Endothelial cell of umbilical vein (primary cell): ENCODE measurements around the gene DIP2C. TPM values are rescaled to one million over a fixed set of nuclear protein-coding genes. Genes with fewer than 3 reads are reported as not detected.

Experiments
- BruUV-seq: library from RNA; stranded (reverse); fragments of 400-500 nt; replicated peaks from 2 replicates; lab custom pipeline; 2021; lab: Mats Ljungman, UMichigan
- CTCF ChIA-PET: fragments of 300-600, 350-600 bp; sonication (Branson Sonifier 250); formaldehyde crosslinking; loops from one replicate; lab custom pipeline; 2021; ENCODE audit warnings: antibody characterized with exemption, inconsistent platforms; lab: Charles Lee
- POLR2A ChIA-PET: fragments of 300-600, 350-600 bp; sonication (Branson Sonifier 250); formaldehyde crosslinking; loops from one replicate; lab custom pipeline; 2021; ENCODE audit warnings: antibody characterized with exemption, inconsistent platforms; lab: Charles Lee
- DNase-seq: peaks from one replicate; pipeline ENCODE4 v3.0.0-alpha.2; 2011; ENCODE audit warnings: low read depth, low spot score
- FAIRE-seq: peaks from 2 replicates; lab custom pipeline; 2011; peaks lifted over from hg19 to GRCh38; lab: Jason Lieb, UNC
- H2AFZ ChIP-seq: 2 replicates; pipeline ENCODE4 v1.6.0; 2012; ENCODE audit warnings: low read depth, low read length, control low read depth, inconsistent platforms
- H3K27ac ChIP-seq: 2 replicates; pipeline ENCODE4 v1.5.1; 2011; ENCODE audit warnings: low read depth, mild to moderate bottlenecking, control low read depth, low read length, moderate library complexity; ENCODE audit not compliant: insufficient read depth
- H3K27me3 ChIP-seq, 2 experiments: 2 replicates each; pipeline versions ENCODE4 v1.6.0 to v1.6.1; 2011; ENCODE audit warnings: low read length in 2 of 2, mixed read lengths in 1 of 2; ENCODE audit not compliant: control insufficient read depth in 2 of 2, insufficient read depth in 2 of 2
- H3K36me3 ChIP-seq, 2 experiments: 2 replicates in 1 of 2; 3 replicates in 1 of 2; pipeline ENCODE4 v1.5.1; 2011; ENCODE audit warnings: low read length in 2 of 2, mild to moderate bottlenecking in 1 of 2, moderate library complexity in 1 of 2; ENCODE audit not compliant: control insufficient read depth in 2 of 2, insufficient read depth in 2 of 2; ENCODE audit errors: extremely low read depth in 1 of 2
- H3K4me1 ChIP-seq: 3 replicates; pipeline ENCODE4 v1.5.1; 2011; ENCODE audit warnings: mild to moderate bottlenecking, low read length; ENCODE audit not compliant: control insufficient read depth, insufficient read depth; ENCODE audit errors: extremely low read depth
- H3K4me2 ChIP-seq: 2 replicates; pipeline ENCODE4 v1.6.1; 2011; ENCODE audit warnings: low read length, control low read depth, mixed read lengths; ENCODE audit not compliant: insufficient read depth
- H3K4me3 ChIP-seq, 3 experiments: fragments of 200-600 bp in 1 of 3; sonication (generic), shearing (Covaris generic) in 1 of 3; replicated peaks in 1 of 3; 2 replicates each; pipeline ENCODE4 v1.5.1; 2011 to 2016; ENCODE audit warnings: control low read depth in 3 of 3, low read length in 3 of 3, mild to moderate bottlenecking in 2 of 3, inconsistent platforms in 1 of 3, low read depth in 1 of 3, moderate library complexity in 1 of 3; ENCODE audit not compliant: insufficient read depth in 1 of 3
- H3K79me2 ChIP-seq: 2 replicates; pipeline ENCODE4 v1.6.0; 2012; ENCODE audit warnings: low read length, inconsistent platforms; ENCODE audit not compliant: control insufficient read depth, insufficient read depth
- H3K9ac ChIP-seq: replicated peaks from 2 replicates; pipeline ENCODE3; 2011; ENCODE audit warnings: low read length, control low read depth; ENCODE audit not compliant: insufficient read depth; ENCODE audit errors: extremely low read depth
- H3K9me1 ChIP-seq: replicated peaks from 3 replicates; pipeline ENCODE4 v1.6.0; 2011; ENCODE audit warnings: mild to moderate bottlenecking, low read length; ENCODE audit not compliant: control insufficient read depth, insufficient read depth; ENCODE audit errors: extremely low read depth
- H3K9me3 ChIP-seq: replicated peaks from 2 replicates; pipeline ENCODE4 v1.5.1; 2012; ENCODE audit warnings: low read length, inconsistent platforms; ENCODE audit not compliant: control insufficient read depth, insufficient read depth
- H4K20me1 ChIP-seq: replicated peaks from 2 replicates; pipeline ENCODE3; 2011; ENCODE audit warnings: mild to moderate bottlenecking, low read length; ENCODE audit not compliant: control insufficient read depth, insufficient read depth; ENCODE audit errors: extremely low read depth
- EZH2 ChIP-seq: IDR thresholded peaks from 2 replicates; pipeline ENCODE4 v1.6.1; 2012; ENCODE audit warnings: borderline replicate concordance, low read depth, mild to moderate bottlenecking, moderate library complexity, low read length, inconsistent platforms; ENCODE audit not compliant: severe bottlenecking
- FOS ChIP-seq: IDR thresholded peaks from 2 replicates; pipeline ENCODE4 v1.6.1; 2011; ENCODE audit warnings: mild to moderate bottlenecking, low read length, moderate library complexity, borderline replicate concordance; ENCODE audit not compliant: insufficient read depth
- GATA2 ChIP-seq: IDR thresholded peaks from 2 replicates; pipeline ENCODE4 v1.7.0; 2011; ENCODE audit warnings: low read depth, mild to moderate bottlenecking, moderate library complexity, mixed read lengths, low read length; ENCODE audit not compliant: insufficient read length, insufficient read depth
- JUN ChIP-seq: IDR thresholded peaks from 2 replicates; pipeline ENCODE4 v1.6.1; 2011; ENCODE audit warnings: borderline replicate concordance, low read depth; ENCODE audit not compliant: insufficient read length, insufficient read depth
- MYC ChIP-seq: IDR thresholded peaks from one replicate; pipeline ENCODE4 v1.6.1; 2011; ENCODE audit warnings: mild to moderate bottlenecking, low read depth, low read length
- POLR2A ChIP-seq: IDR thresholded peaks from 2 replicates; pipeline ENCODE4 v1.6.1; 2012; ENCODE audit warnings: low read depth, mild to moderate bottlenecking, control low read depth, low read length
- POLR2AphosphoS5 ChIP-seq: IDR thresholded peaks from 2 replicates; pipeline ENCODE4 v1.6.1; 2012; ENCODE audit warnings: low read depth, mild to moderate bottlenecking, control low read depth, low read length, moderate library complexity; ENCODE audit not compliant: insufficient read depth
- dilution Hi-C: fragments of 300-500 bp; cut with MboI; formaldehyde crosslinking; loops from one replicate; pipeline ENCODE4 v1.15.0; 2019; ENCODE audit warnings: low sequenced_read_pairs; ENCODE audit not compliant: extremely low pct_ligation_motif_present
- intact Hi-C: fragments of 100-400 bp; cut with micrococcal nuclease; formaldehyde crosslinking; loops from one replicate; pipeline ENCODE4 v1.10.0; 2022
- polyA plus RNA-seq, 4 experiments: library from polyadenylated mRNA; depleted of rRNA in 3 of 4; stranded (reverse) in 3 of 4; unstranded in 1 of 4; fragments of >200 nt; gene quantifications; 2 replicates each; pipeline versions ENCODE4 v1.2.1 to v1.2.3, GENCODE V29; 2011 to 2012; ENCODE audit warnings: missing spikeins in 1 of 4
- total RNA-seq: library from RNA; stranded (reverse); gene quantifications from 2 replicates; pipeline ENCODE4 v1.2.3, GENCODE V29; 2021
- TF ChIP-seq, protein P1 (sequence below): IDR thresholded peaks from 2 replicates; pipeline ENCODE4 v1.6.1; 2011; ENCODE audit not compliant: insufficient read depth, insufficient read length
- TF ChIP-seq, protein P2 (sequence below), 2 donors: IDR thresholded peaks; 1 replicate in 1 of 2; 2 replicates in 1 of 2; pipeline ENCODE4 v1.5.1; 2011; ENCODE audit warnings: low read length in 2 of 2, mild to moderate bottlenecking in 2 of 2, moderate library complexity in 2 of 2, control low read depth in 1 of 2, inconsistent platforms in 1 of 2, low read depth in 1 of 2; ENCODE audit not compliant: insufficient read depth in 1 of 2; ENCODE audit errors: extremely low read depth in 1 of 2

The DIP2C gene
- total and polyA plus RNA-seq, 2 donors (not counting 3 experiments of a cell fraction or from before 2014, with no cell fraction given) = 3.6 to 10.7 TPM

GRCh38 chr10:369221-369683 is 320.2 kb downstream of the DIP2C start:
- no peak overlapping the region for H3K9ac ChIP-seq
- no peaks in the 10 kb centered on the region for H3K9me3 ChIP-seq
- CTCF ChIA-PET = no interaction called here
- H3K27me3 ChIP-seq = no peaks in the 10 kb centered on the region
- intact Hi-C loops (no loop called here), dilution Hi-C loops (no loop called here)
- H3K36me3 ChIP-seq = peaks cover 0 to 2% of the 10 kb centered on the region in 2 experiments
- no peak overlapping the region for H3K4me3 ChIP-seq
- no peak overlapping the region for H3K4me2 ChIP-seq
- no peaks in the 10 kb centered on the region for H3K79me2 ChIP-seq
- no peak for FAIRE-seq
- no peak overlapping the region for H2AFZ ChIP-seq
- POLR2A ChIA-PET = no interaction called here
- H3K27ac ChIP-seq = no peak overlapping the region
- no peak for DNase-seq
- TF ChIP-seq, protein P1, sequence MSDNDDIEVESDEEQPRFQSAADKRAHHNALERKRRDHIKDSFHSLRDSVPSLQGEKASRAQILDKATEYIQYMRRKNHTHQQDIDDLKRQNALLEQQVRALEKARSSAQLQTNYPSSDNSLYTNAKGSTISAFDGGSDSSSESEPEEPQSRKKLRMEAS = no peak
- TF ChIP-seq GATA2 = no peak
- no peak for TF ChIP-seq POLR2A
- no TSS peak for BruUV-seq
- H3K4me1 ChIP-seq = no peaks in the 10 kb centered on the region
- H4K20me1 ChIP-seq = no peaks in the 10 kb centered on the region
- H3K9me1 ChIP-seq = no peaks in the 10 kb centered on the region

DNA sequence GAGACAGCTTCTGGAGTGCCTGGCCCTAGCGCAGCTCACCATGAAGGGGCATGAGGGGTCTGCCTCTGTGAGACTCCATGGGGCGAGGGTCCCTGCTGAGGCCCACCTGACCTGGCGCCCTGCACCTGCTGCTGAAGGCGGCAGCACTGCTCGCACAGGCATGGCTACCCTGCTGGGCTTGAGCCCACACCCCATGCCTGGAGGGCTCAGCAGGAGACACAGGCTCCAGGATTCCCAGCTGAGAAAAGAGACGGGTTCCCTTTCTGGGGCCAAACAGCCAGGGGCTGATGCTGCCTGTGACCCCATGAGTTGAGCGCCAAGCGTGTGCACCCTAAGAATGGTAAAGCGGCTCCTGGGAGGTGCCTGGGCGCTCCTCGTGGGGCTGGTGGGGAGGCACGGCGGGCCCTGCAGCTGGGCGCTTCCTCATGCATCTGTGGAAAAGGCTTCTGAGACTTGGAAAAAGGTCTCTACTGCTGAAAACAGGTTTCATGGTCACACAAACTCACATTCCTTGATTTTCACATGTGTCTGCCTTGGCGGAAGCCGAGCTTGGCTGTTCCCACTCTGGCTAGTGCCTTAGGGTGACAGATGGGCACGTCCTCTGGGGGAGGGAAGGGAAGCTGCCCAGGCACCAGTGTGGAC is 320.8 kb downstream of the DIP2C start:
- FAIRE-seq (no peak), DNase-seq (no peak)
- peaks cover 0 to 2% of the 10 kb centered on the region in 2 experiments for H3K36me3 ChIP-seq
- no peak overlapping the region for H3K4me2 ChIP-seq
- no peak overlapping the region for H3K27ac ChIP-seq
- H3K27me3 ChIP-seq = no peaks in the 10 kb centered on the region
- no TSS peak for BruUV-seq
- ChIA-PET POLR2A (no interaction called here), CTCF (no interaction called here)
- TF ChIP-seq JUN (no peak), EZH2 (no peak), POLR2AphosphoS5 (no peak), FOS (no peak), MYC (no peak), POLR2A (no peak), GATA2 (no peak)
- TF ChIP-seq, protein P2, sequence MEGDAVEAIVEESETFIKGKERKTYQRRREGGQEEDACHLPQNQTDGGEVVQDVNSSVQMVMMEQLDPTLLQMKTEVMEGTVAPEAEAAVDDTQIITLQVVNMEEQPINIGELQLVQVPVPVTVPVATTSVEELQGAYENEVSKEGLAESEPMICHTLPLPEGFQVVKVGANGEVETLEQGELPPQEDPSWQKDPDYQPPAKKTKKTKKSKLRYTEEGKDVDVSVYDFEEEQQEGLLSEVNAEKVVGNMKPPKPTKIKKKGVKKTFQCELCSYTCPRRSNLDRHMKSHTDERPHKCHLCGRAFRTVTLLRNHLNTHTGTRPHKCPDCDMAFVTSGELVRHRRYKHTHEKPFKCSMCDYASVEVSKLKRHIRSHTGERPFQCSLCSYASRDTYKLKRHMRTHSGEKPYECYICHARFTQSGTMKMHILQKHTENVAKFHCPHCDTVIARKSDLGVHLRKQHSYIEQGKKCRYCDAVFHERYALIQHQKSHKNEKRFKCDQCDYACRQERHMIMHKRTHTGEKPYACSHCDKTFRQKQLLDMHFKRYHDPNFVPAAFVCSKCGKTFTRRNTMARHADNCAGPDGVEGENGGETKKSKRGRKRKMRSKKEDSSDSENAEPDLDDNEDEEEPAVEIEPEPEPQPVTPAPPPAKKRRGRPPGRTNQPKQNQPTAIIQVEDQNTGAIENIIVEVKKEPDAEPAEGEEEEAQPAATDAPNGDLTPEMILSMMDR (IDR thresholded peaks at IDR 0.05; ENCODE audit: extremely low read depth in 1 of 2, insufficient read depth in 1 of 2, low read depth in 1 of 2, low read length in 2 of 2) = no peak
- TF ChIP-seq, protein P1 = no peak
- H4K20me1 ChIP-seq = no peaks in the 10 kb centered on the region
- dilution Hi-C loops = no loop called here
- intact Hi-C loops = no loop called here
- no peaks in the 10 kb centered on the region for H3K4me1 ChIP-seq
- no peaks in the 10 kb centered on the region for H3K9me3 ChIP-seq
- no peak overlapping the region for H3K4me3 ChIP-seq
- no peak overlapping the region for H2AFZ ChIP-seq
- H3K79me2 ChIP-seq = no peaks in the 10 kb centered on the region
- no peaks in the 10 kb centered on the region for H3K9me1 ChIP-seq
- H3K9ac ChIP-seq = no peak overlapping the region
